GM21825 (cell line): ENCODE data around the gene GNG7.
"Not testable (repeated sequence)": the region's sequence is repeated elsewhere in the genome, so short reads cannot be mapped to it uniquely, and the experiment has no call there.

ENCODE experiments used
- ATAC-seq: cut with Tn5 transposase; IDR thresholded peaks from one replicate; pipeline ENCODE4 v1.9.1; 2021; ENCODE audit warnings: mild to moderate bottlenecking, moderate library complexity; ENCODE audit not compliant: unreplicated experiment

The GNG7 gene

DNA sequence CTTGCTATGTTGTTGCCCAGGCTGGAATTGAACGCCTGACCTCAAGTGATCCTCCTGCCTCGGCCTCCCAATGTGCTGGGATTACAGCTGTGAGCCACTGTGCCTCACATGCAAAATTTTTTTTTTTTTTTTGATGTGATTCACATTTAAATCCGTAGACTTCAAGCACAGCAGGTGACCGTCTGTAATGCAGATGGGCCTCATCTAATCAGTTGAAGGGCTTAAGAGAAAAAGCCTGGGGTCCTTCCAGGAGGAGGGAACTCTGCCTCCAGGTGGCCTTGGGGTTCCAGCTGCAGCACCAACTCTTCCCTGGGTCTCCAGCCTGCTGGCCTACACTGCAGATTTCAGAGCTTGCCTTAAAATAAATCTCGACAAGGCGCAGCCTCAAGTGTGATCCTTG, 183.0 kb downstream of the GNG7 start:
- ATAC-seq: no peak

DNA sequence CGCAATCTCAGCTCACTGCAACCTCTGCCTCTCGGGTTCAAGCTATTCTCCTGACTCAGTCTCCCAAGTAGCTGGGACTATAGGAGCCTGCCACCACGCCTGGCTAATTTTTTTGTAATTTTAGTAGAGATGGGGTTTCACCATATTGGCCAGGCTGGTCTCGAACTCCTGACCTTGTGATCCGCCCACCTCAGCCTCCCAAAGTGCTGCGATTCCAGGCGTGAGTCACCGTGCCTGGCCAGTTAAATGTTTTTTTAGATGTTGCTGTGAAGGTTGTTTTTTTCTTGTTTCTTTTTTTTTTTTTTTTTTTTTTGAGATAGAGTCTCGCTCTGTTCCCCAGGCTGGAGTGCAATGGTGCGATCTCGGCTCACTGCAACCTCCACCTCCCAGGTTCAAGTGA, 183.6 kb downstream of the GNG7 start:
- ATAC-seq: not testable (repeated sequence)

DNA sequence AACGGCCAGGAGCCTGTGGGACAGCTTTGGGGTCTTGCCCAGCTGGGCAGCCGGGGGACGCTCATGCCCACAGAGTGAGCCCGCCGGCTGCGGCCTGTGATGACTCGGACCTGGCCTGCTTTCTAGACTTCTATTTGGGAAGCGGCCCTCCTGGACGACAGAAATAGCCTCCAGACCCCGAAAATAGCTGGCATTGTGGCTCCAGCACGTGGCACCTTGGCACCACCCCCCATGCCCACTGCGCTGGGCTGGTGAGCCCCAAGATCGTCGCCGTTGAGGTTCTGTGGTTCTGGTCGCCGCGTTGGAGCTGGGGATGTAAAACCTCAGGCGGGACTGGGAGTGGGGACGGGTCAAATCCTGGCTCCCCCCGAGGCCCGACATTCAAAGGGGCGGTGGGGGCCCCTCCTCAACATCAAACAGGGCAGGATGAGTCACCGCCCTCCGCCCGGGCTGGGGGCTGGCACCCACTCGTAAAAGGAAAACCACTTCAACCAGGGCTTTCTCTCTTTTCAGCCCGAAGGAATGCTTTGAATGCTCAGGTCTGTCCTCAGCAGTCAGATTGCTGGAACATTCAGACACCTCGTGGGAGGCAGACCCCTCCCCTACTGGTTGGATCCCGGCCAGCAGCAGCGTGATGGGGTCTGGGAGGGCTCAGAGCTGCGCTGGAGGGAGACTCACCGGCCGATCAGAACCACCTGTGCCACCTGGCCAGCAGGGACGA, 184.5 kb downstream of the GNG7 start:
- ATAC-seq: no peak

DNA sequence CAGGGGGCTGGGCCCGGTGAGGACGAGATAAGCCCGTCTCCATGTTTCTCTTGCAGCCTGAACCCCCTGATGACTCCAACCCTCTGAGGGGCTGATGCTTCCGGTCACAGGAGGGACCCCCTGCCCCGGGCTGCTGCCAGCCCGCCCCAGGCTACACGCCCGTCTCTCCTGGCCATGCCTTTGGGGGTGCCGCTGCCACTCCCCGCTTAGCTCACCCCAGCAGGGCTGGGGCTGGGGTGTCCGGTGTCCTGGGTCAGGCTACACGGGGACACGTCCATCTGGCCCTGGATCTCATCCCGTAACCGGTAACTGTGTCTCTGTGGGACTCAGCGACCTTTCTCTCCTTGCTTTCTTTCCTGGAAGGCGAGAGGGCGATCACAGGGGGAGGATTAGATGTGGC, 185.8 kb downstream of the GNG7 start:
- no peak for ATAC-seq

DNA sequence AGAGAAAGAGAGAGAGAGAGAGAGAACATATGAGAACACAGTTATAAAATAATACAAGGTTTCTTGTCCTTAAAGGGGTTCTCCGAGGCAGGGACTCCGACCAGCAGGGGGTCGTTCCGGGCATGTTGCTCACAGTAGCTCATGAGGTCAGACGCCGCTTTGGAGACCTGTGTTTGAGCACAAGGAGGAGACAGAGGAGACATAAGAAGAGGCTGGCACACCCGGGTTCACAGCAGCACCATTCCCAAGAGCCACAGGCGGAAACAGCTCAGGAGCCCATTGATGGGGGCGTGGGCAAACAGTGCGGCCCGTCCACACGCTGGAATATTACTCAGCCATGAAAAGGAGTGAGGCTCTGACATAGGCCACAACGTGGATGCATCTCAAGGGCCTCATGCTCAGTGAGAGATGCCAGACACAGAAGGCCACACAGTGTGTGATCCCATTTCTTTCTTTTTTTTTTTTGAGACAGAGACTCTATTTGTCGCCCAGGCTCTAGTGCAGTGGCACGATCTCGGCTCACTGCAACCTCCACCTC, 187.4 kb downstream of the GNG7 start:
- no peak for ATAC-seq

DNA sequence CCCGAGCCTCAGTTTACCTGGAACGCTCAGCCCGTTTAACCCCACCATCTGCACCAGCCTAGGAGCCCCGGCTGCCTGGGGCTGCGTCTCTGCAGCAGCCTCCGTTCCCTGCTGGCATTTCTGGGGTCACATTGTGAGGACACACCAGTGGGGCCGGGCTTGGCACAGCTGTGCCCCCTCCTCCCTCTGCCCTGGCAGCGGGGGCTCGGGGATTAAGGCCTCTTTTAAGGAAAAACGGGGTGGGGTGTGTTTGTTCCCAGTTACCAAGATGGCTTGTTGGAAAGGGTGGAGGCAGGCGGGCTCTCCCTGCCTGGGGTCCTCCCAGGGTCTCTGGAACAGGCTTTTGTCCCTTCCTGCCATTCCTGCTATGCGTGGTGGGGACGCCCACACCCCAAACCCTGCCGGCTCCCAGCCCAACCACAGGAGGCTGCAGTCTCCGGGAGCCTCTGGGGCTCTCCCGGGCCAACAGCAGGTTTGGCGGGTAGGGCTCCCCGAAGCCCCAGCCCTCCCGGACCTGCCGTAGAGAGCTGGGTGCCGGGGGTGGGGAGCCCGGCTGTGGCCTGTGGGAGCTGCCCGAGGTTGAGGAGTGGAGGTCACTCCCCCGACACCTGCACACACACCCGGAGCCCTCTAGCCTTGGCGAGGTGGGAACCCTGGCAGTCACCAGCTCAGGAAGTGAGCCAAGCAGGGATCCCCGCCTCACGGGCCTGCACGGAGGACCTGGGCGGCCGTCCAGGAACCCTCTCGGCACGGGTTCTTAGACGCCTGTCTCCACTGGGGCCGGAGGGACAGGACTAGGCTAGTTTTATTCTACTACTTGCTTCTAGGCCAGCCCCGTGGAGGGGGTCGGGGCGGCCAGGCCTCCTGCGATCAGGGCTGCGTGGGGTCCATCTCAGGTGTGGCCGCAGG, 189.7 kb downstream of the GNG7 start:
- no peak for ATAC-seq

DNA sequence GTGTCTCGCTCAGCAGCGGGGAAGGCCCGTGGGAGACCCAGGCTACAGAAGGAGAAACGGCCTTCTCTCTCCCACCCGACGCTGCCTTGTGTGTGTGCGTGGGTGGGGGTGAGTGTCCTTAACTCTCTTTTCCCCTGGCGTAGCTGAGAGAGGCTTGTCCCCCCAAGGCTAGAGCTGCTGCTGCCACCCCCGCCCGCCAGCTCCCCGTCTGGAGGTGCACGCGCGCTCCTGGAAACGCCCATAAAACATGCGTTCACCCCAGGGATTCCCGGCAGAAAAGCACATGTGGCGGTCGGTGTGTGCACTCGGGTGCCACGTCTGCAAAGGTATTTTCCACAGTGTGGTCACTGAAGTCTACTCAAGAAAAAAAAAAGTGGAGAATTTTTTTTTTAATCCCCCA, 190.5 kb downstream of the GNG7 start:
- ATAC-seq: no peak

DNA sequence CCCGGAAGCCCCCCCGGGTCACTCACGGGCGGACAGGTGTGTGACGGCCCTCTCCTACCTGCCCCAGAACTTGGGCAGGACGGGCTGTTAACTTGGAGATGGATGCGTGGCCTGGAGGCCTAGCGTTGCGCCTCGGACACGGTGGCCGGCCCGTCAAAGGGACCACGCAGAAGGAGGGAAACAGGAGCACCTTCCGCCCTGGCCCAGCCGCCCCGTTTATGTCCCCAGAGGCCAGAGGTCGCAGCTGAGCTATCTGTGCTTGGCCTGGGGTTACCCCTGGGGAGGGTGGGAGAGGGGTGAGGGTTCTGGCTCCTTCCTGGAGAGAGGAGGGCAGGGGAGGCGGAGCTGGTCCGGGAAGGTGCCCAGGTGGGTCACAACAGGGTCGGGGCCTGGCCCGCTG, 190.9 kb downstream of the GNG7 start:
- no peak for ATAC-seq

DNA sequence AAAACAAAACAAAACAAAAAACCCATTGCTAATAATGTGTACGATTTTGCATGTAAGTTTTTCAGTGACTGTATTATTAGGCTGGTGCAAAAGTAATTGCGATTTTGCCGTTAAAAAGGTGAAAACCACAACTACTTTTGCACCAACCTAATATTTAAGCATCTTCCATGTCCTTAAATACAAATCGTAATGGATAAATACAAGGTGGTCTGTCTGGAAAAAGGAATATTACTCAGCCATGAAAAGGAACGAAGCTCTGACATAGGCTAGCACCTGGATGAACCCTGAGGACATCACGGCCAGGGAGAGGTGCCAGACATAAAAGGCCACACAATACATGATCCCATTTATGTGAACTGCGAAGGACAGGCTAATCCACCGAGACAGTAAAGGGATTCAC, 193.4 kb downstream of the GNG7 start:
- ATAC-seq: no peak

DNA sequence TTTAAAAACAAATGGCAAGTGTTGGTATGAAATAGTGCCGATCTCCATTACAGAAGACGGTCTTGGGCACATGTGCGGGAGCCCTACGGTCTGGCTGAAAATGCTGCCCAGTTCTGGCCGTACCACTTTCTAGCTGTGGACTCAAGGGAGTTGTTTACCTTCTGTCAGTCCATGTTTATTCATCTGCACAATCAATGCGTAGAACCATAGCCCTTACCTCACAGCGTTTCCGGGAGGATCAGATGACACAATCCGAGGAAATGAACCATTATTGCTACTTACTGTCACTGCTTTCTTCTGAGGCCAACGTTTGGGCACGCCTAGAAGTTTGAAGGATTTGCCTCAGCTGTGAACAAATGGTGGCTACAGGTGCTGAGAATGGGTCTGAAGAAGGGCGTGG, 195.4 kb downstream of the GNG7 start:
- no peak for ATAC-seq

DNA sequence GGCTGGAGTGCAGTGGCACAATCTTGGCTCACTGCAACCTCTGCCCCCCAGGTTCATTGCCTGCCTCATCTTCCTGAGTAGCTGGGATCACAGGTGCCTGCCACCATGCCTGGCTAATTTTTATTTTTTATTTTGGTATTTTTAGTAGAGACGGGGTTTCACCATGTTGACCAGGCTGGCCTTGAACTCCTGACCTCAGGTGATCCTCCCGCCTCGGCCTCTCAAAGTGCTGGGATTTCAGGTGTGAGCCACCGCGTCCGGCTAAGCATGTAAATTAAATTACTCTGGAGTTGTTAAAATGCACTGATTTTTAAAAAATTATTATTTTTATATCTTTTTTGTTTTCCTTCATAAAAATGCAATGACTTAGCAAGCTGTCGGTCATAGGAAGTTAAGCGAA, 195.8 kb downstream of the GNG7 start:
- ATAC-seq: not testable (repeated sequence)

DNA sequence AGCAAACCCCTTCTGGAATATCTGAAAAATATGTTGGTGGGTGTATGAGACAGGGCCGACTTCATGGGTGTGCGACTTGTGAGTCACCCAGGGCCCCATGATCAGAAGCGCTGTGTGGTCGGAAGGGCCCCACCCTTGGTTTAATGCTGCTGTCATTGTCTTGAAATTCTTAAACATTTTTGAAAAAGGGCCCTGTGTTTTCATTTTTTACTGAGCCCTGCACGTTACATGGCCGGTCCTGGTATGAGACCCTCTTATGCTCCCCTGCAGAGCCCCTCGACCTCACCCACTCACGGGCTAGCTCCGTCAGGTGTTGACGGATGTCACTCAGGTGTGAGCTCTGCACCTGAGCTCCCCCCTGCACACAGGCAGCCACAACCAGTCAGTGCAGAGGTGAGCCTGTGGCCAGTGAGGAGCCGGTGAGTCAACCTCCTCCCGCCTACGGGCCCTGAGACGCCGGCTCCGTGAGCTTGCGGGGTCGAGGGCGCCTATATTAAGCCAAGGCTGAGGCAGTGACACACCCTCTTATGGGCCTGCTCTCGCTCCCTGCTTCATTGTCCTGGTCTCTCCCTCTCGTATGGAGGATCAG, 198.9 kb downstream of the GNG7 start:
- no peak for ATAC-seq

DNA sequence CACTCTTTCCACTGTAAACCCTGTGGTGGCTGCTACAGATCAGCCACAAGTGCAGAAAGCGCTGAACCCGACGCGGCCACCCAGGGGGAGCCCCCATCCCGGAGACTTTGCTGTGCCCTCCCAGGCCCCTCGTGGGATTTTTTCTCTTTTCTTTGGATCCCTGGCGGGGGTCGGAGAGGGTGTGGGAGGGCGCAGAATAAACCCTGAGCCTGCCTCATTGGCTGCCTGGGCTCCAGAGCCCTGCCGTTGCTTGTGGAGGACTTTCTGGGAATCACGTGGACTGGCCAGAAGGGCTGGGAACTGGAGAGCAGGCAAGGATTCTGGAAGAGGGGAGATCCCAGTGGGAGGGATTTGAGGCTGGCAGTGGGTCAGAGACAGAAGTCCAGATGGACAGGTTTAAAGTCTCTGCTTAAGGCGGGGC, 201.6 kb downstream of the GNG7 start:
- ATAC-seq: no peak

DNA sequence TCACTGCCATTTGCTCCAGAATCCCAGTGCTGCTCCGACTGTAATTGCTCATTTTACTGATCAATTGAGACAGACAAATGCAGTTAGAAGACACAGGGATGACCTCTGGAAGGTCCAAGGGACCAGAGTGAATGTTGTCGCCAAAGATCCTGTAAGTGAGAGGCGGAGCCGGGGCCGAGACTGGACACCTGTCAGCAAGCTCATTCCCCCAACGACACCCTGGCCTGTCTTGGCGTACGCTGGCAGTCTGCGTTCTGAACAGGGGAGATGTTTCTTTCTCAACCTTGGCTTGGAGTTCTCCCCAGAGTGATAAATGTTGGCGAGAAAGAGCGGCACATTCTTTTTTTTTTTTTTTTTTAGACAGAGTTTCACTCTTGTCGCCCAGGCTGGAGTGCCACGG, 202.3 kb downstream of the GNG7 start:
- no peak for ATAC-seq

DNA sequence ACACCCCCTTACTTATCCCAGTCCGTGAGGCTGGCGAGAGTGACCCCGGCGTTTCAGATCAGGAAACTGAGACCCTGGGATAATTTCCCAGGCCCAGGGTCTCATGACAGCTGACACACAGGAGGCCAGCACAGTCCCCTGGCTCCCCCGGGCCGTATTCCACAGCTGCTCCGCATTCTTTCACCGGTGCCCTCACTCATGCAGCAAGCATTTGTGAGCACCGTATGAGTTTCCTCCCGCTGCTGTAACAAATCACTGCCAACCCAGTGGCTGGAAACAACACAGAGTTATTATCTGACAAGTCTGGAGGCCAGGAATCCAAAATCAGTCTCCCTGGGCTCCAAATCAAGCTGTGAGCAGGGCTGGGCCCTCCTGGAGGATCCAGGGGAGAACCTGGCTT, 205.3 kb downstream of the GNG7 start:
- ATAC-seq: no peak

DNA sequence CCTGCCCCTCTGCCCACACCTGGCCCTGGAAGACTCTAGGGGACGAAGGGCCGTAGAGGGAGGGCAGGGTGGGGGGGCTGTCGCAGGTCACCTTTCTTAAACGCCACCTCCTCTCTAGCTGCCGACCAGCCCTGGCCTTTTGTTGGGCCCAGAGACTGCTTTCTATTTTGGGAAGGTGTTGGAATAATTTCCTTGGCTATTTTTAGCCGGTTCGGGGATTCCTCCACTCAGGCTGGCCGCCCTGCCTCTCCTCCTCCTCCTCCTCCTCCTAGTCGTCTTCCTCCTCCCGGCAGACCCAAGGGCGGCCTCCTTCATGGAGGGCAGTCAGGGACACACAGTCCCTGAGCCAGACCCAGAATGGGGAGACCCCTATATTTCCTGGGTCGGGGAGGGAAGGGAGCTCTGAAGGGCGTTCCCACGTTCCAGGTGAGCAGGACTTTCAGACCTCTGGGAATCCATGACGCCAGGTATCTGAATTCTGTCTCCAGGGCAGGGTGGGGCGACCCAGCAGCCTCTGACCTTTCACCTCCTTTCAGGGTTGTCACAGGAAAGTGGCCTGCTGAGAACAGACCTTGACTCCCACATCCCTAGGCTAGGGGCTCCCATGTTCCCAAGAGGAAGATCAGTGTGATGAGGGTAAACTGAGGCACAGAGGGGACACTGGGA, 206.7 kb downstream of the GNG7 start:
- ATAC-seq: no peak

DNA sequence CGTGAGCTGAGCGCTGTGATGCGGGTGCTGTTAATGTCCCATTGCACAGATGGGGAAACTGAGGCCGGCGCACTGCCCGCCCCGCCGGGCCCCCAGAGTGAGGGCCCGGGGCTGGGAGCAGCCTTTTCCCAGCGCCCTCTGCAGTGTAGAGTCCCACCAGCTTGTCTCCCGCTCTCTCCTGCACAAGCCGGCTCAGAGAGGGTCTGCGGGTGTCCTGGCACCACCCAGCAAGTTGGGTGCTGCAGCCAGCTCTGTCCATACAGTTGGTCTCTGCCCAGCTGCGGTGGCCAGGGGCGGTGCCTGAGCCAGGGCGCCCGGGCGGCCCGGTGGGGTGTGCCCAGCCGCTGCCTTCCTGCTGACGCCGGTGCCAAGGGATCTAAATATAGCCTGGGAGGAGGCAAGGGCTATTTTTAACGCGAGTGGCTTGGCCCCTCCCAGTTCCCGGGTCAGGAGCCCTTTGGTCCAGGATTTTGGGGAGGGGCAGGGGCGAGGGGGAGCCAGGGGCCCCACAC, 207.3 kb downstream of the GNG7 start:
- no peak for ATAC-seq

DNA sequence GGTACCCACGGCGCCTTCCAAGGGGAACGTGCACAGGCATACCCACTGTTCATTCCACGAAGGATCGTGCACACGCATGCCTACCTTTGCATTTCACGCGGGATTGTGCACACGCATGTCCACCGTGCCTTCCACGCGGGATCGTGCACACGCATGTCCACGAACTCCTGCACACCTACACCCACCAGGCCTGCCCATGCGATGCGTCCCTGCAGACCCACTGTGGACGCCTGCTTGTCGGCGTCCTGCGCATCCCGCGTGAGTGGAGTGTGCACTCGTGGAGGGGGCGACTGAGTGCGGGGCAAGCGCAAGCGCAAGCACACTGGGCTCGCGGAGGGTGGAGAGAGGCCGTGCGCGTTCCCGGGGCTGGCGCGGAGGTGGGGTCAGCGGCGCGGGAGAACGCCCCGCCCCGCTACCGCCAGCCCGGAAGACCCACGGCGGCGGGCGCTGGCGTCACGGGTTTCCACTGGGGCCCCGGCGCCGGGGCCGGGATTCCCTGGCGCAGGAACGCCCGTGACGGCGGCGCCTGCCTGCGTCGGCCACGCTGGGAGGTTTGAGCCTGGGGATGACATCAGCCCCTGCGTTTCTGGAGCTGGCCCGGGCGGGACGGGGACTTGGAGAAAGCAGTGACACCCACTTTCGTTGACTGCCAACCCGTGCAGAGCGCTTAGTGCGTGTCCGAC, 207.9 kb downstream of the GNG7 start:
- peak; percentile 48 for ATAC-seq

DNA sequence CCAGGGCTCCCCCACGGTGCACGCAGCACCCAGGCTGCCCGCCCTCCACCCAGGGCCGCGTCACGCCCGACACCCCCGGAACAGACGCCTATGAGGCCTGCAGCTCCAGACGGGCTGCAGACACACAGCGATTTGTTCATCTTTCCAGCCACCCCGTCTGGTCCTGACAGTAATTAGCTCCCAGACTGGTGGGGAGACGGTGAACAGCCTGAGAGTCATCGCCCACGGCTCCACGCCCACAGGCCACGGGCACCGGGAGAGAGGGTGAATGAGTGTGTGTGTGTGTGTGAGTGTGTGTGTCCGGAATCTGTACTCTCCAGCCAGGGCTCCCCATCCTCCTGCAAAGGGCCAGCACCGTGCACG, 208.4 kb downstream of the GNG7 start:
- no peak for ATAC-seq

DNA sequence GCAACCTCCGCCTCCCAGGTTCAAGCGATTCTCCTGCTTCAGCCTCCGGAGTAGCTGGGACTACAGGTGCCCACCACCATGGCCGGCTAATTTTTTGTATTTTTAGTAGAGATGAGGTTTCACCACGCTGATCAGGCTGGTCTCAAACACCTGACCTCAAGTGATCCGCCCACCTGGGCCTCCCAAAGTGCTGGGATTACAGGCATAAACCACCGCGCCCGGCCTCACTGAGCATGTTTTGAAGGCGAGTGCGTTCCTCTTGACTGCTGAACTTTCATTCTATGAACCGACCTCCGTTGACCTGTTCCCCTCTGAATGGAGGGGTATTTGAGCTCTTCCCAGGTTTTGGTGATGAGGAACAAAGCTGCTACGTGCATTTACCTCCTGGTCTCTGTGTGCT, 209.0 kb downstream of the GNG7 start:
- ATAC-seq: not testable (repeated sequence)
